Thymus (tissue), 11 donors: ENCODE measurements around the gene CSDE1. TPM values are rescaled to one million over a fixed set of nuclear protein-coding genes. Genes with fewer than 3 reads are reported as not detected.
A peak's percentile ranks its signal among the peaks of the same experiment; 100 is the strongest.
"Not testable (repeated sequence)": the region's sequence is repeated elsewhere in the genome, so short reads cannot be mapped to it uniquely, and the experiment has no call there.

Experiments
- DNase-seq, 9 donors: peaks; one replicate each; pipeline ENCODE4 v3.0.0-alpha.2; 2013; ENCODE audit warnings: low spot score in 9 of 9, low read depth in 6 of 9, missing footprints in 1 of 9
- H3K27ac ChIP-seq, 2 donors: one replicate each; pipeline ENCODE4 v1.5.1; 2013; ENCODE audit warnings: control low read depth in 1 of 2, low read depth in 1 of 2, low read length in 1 of 2, mild to moderate bottlenecking in 1 of 2, moderate library complexity in 1 of 2
- H3K27me3 ChIP-seq, 2 donors: one replicate each; pipeline ENCODE4 v1.5.1; 2013; ENCODE audit warnings: low read length in 1 of 2; ENCODE audit not compliant: control insufficient read depth in 2 of 2, insufficient read depth in 1 of 2
- H3K36me3 ChIP-seq, 2 donors: one replicate each; pipeline ENCODE4 v1.5.1; 2013; ENCODE audit warnings: low read length in 1 of 2, mild to moderate bottlenecking in 1 of 2, moderate library complexity in 1 of 2; ENCODE audit not compliant: control insufficient read depth in 2 of 2, insufficient read depth in 2 of 2
- H3K4me1 ChIP-seq, 2 donors: one replicate each; pipeline ENCODE4 v1.5.1; 2013; ENCODE audit warnings: low read length in 2 of 2; ENCODE audit not compliant: control insufficient read depth in 2 of 2, insufficient read depth in 2 of 2
- H3K4me3 ChIP-seq, 2 donors: one replicate each; pipeline ENCODE4 v1.5.1; 2013; ENCODE audit warnings: low read length in 2 of 2, control low read depth in 1 of 2, mild to moderate bottlenecking in 1 of 2
- H3K9me3 ChIP-seq, 2 donors: one replicate each; pipeline ENCODE4 v1.5.1; 2013; ENCODE audit warnings: low read length in 1 of 2, mild to moderate bottlenecking in 1 of 2; ENCODE audit not compliant: control insufficient read depth in 2 of 2, insufficient read depth in 1 of 2
- WGBS: extraction: QIAGEN DNeasy Blood & Tissue Kit; methylation state at CpG from one replicate; pipeline ENCODE4 v1.1.7; 2013; 5-methylcytosine and 5-hydroxymethylcytosine counted together
- polyA plus RNA-seq: library from polyadenylated mRNA; stranded (reverse); fragments of 200-250 nt; gene quantifications from one replicate; pipeline ENCODE4 v1.2.3, GENCODE V29; 2013
- total RNA-seq: library from RNA; stranded (reverse); fragments of 120-200 nt; gene quantifications from one replicate; pipeline ENCODE4 v1.2.4, GENCODE V29; 2013
- donor health status: healthy.

CSDE1 gene
- total and polyA plus RNA-seq, 2 donors, result 204 to 216 TPM

DNA sequence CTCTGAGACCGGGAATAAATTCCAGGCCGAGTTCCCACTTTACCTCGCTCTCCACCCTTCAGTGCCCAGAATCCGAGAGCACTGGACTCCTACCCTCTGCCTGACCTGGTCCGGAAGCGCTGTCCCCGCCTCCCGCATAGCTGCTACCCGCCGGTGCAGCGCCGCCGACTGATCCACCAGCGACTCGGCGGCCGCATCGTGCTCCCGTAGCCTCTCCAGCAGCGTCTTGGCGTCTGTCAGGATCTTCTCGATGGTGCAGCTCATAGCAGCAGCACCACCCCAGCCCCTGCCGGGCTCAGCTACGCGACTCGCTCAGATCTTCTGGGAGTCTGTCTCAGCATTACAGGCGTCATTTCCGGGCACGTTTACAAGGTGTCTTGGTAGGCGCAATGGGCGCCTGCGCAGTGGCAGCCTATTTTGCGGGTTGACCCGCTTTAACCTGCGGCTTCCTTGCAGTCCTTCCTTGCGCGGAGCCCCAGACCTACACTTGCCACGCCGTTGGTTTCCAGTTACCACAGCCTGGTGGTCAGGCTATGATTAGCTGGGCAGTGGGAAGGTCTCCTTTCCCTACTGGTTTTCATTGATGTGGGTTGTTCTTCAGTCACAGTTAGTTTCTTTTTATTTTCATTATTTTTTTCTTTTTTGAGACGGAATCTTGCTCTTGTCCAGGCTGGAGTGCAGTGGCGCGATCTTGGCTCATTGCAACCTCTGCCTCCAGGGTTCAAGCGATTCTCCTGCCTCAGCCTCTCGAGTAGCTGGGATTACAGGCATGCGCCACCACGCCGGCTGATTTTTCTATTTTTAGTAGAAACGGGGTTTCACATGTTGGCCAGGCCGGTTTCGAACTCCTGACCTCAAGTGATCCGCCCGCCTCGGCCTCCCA lies 22.8 kb upstream of the CSDE1 start, which contains the start of gene SIKE1:
Gene SIKE1, minus strand, starts transcription at position 342 of the 883 bp plus-strand sequence. Its CDS starts 78 bp downstream, at position 264.
- WGBS, result 19% methylated on average over 53 of the region's 53 CpGs
- Histone ChIP-seq H3K9me3 (peaks cover 0 to 7% of the 10 kb centered on the region in 2 donors), H3K36me3 (peaks cover 3 to 11% of the 10 kb centered on the region in 2 donors), H3K27ac (peak within 1 kb of the TSS; percentile 94 to 96), H3K4me1 (peaks cover 0 to 5% of the 10 kb centered on the region in 2 donors), H3K27me3 (peaks cover 2 to 5% of the 10 kb centered on the region in 2 donors), H3K4me3 (peak within 1 kb of the TSS; percentile 90 to 98)
- DNase-seq, result peak; percentile 90 to 97 (median 94)

- H3K4me1 ChIP-seq, result peaks cover 0 to 5% of the 10 kb centered on the region in 2 donors
- DNase-seq, result no peak
- peaks cover 2 to 5% of the 10 kb centered on the region in 2 donors for H3K27me3 ChIP-seq
- peak overlapping the region; percentile 90 to 98 for H3K4me3 ChIP-seq
- peak overlapping the region; percentile 59 to 94 for H3K27ac ChIP-seq
- peaks cover 0 to 7% of the 10 kb centered on the region in 2 donors for H3K9me3 ChIP-seq
- H3K36me3 ChIP-seq, result peaks cover 7 to 18% of the 10 kb centered on the region in 2 donors
Observed at GRCh38 chr1:114779722-114780121, 21.9 kb upstream of the CSDE1 start.

- 99% methylated on average over 4 of the region's 4 CpGs for WGBS
- not testable (repeated sequence) for H3K4me3 ChIP-seq, DNase-seq, H3K27me3 ChIP-seq, H3K4me1 ChIP-seq, H3K9me3 ChIP-seq, H3K27ac ChIP-seq
- H3K36me3 ChIP-seq, result peaks cover 7 to 24% of the 10 kb centered on the region in 2 donors
Observed at GRCh38 chr1:114776726-114777125, 18.9 kb upstream of the CSDE1 start.

GRCh38 chr1:114771992-114772391 lies 14.2 kb upstream of the CSDE1 start:
- no peak for DNase-seq
- no peaks in the 10 kb centered on the region for H3K4me1 ChIP-seq
- peaks cover 8 to 14% of the 10 kb centered on the region in 2 donors for H3K36me3 ChIP-seq
- H3K4me3 ChIP-seq, result no peak overlapping the region
- WGBS, result 97% methylated on average over 1 of the region's 1 CpG
- H3K27ac ChIP-seq, result no peak overlapping the region
- H3K9me3 ChIP-seq, result no peaks in the 10 kb centered on the region
- H3K27me3 ChIP-seq, result no peaks in the 10 kb centered on the region

DNA sequence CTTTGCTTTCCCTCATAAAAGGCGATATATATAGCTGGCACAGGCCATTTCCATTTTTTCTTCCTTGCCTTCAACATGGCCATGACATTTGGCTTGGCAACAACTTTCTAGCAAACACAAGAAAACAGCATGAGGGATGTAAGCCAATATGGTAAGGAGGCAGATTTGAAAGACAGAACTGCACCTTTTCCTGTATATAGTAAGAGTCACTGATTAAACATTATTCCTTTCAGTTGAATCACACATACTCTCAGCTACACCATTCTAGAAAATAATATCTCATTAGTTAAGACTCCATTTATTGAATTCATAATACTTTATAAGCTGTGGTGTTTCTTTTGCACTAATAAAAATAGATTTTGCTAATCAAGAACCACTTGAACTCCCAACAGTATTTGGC lies 13.2 kb upstream of the CSDE1 start:
- no peaks in the 10 kb centered on the region for H3K4me1 ChIP-seq
- no peak overlapping the region for H3K4me3 ChIP-seq
- no peaks in the 10 kb centered on the region for H3K9me3 ChIP-seq
- H3K36me3 ChIP-seq, result peaks cover 8 to 14% of the 10 kb centered on the region in 2 donors
- no peak for DNase-seq
- WGBS, result 97% methylated on average over 1 of the region's 1 CpG
- H3K27me3 ChIP-seq, result no peaks in the 10 kb centered on the region
- no peak overlapping the region for H3K27ac ChIP-seq

- no peaks in the 10 kb centered on the region for H3K4me1 ChIP-seq
- 96% methylated on average over 4 of the region's 4 CpGs for WGBS
Observed at GRCh38 chr1:114764689-114765088, 6.9 kb upstream of the CSDE1 start.

GRCh38 chr1:114758256-114758832 lies 560 bp upstream of the CSDE1 start:
- Histone ChIP-seq H3K4me1 (peaks cover 23 to 24% of the 10 kb centered on the region in 2 donors), H3K4me3 (peak overlapping the region; percentile 99)
- no peak for DNase-seq

More at GRCh38 chr1:114764689-114765088, 6.9 kb upstream of the CSDE1 start:
- Histone ChIP-seq H3K36me3 (no peaks in the 10 kb centered on the region), H3K9me3 (peaks cover 0 to 5% of the 10 kb centered on the region in 2 donors), H3K27me3 (no peaks in the 10 kb centered on the region), H3K27ac (no peak overlapping the region), H3K4me3 (no peak overlapping the region)
- no peak for DNase-seq

DNA sequence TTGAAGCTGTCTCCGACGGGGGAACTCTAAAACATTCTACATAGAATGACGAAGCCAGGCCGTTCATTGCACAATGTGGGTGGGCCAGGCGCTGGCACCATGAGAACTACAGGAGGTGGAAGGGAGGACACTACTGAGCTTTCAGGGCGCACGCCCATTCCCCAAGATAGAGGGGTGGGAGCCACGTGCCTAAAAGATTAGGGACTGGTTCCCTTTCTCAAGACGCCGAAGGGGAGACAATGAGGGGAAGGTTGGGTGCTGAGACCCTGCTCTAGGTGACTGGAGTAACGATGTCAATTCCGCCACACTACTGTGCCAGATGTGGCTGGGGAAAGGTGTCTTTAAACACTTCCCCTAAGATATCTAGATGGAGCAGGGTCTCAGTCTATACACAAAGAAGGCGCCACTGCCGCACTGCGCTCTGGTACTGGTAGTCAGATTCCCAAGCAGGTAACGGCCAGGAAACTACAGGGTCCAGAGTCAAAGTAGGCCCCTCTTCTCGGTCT lies 782 bp downstream of the CSDE1 start:
- no peaks in the 10 kb centered on the region for H3K27me3 ChIP-seq
- H3K36me3 ChIP-seq, result peaks cover 0 to 5% of the 10 kb centered on the region in 2 donors
- DNase-seq, result no peak
- peak overlapping the region; percentile 99 for H3K4me3 ChIP-seq
- peak overlapping the region; percentile 100 for H3K27ac ChIP-seq
- WGBS, result 2% methylated on average over 17 of the region's 17 CpGs
- no peaks in the 10 kb centered on the region for H3K9me3 ChIP-seq
- peaks cover 23 to 28% of the 10 kb centered on the region in 2 donors for H3K4me1 ChIP-seq

More at GRCh38 chr1:114758256-114758832, 560 bp upstream of the CSDE1 start:
- WGBS, result 40% methylated on average over 6 of the region's 6 CpGs
- peak overlapping the region; percentile 87 to 100 for H3K27ac ChIP-seq
- no peaks in the 10 kb centered on the region for H3K9me3 ChIP-seq
- no peaks in the 10 kb centered on the region for H3K27me3 ChIP-seq
- peaks cover 0 to 5% of the 10 kb centered on the region in 2 donors for H3K36me3 ChIP-seq
